Neural progenitor cell (in vitro differentiated cells): ENCODE results near the gene FBLN7. TPM values are rescaled to one million over a fixed set of nuclear protein-coding genes. Genes with fewer than 3 reads are reported as not detected.

Experiments
- DNase-seq: peaks from one replicate; pipeline ENCODE4 v3.0.0-alpha.2; 2016; ENCODE audit warnings: low spot score
- H2AFZ ChIP-seq: fragments of 200-600 bp; sonication (generic); replicated peaks from 2 replicates; pipeline ENCODE4 v1.6.1; 2016; ENCODE audit warnings: antibody characterized with exemption
- H3F3A ChIP-seq: fragments of 200-600 bp; sonication (generic); 2 replicates; pipeline ENCODE4 v1.6.1; 2016; ENCODE audit warnings: antibody characterized with exemption, low read depth
- H3K27ac ChIP-seq: fragments of 200-600 bp; sonication (generic); 2 replicates; pipeline ENCODE4 v1.5.1; 2016; ENCODE audit warnings: mild to moderate bottlenecking
- H3K27me3 ChIP-seq: fragments of 200-600 bp; sonication (generic); 2 replicates; pipeline ENCODE4 v1.6.1; 2016; ENCODE audit warnings: mild to moderate bottlenecking, moderate library complexity
- H3K36me3 ChIP-seq: fragments of 200-600 bp; sonication (generic); 2 replicates; pipeline ENCODE4 v1.5.1; 2016
- H3K4me1 ChIP-seq: fragments of 200-600 bp; sonication (generic); 2 replicates; pipeline ENCODE4 v1.6.1; 2016; ENCODE audit warnings: mixed run types
- H3K4me2 ChIP-seq: fragments of 200-600 bp; sonication (generic); 2 replicates; pipeline ENCODE4 v1.6.1; 2016
- H3K4me3 ChIP-seq: fragments of 200-600 bp; sonication (generic); 2 replicates; pipeline ENCODE4 v1.5.1; 2016
- H3K79me2 ChIP-seq: fragments of 200-600 bp; sonication (generic); 2 replicates; pipeline ENCODE4 v1.6.1; 2016; ENCODE audit warnings: low read depth
- H3K9ac ChIP-seq: fragments of 200-600 bp; sonication (generic); 2 replicates; pipeline ENCODE4 v1.6.1; 2016
- H3K9me3 ChIP-seq: fragments of 200-600 bp; sonication (generic); 2 replicates; pipeline ENCODE4 v1.5.1; 2016; ENCODE audit warnings: low read depth
- H4K20me1 ChIP-seq: fragments of 200-600 bp; sonication (generic); 2 replicates; pipeline ENCODE4 v1.6.1; 2016; ENCODE audit warnings: low read depth
- H3K27ac Mint-ChIP-seq: 3 replicates; pipeline ENCODE4 v1.8.0; 2021; ENCODE audit warnings: mixed read lengths
- H3K27me3 Mint-ChIP-seq: 2 replicates; pipeline ENCODE4 v1.8.0; 2022; ENCODE audit warnings: low read depth, mild to moderate bottlenecking, inconsistent platforms, moderate library complexity, mixed read lengths; ENCODE audit not compliant: insufficient read depth
- H3K36me3 Mint-ChIP-seq: 3 replicates; pipeline ENCODE4 v1.8.0; 2021; ENCODE audit warnings: mixed read lengths
- H3K4me1 Mint-ChIP-seq: 3 replicates; pipeline ENCODE4 v1.8.0; 2021; ENCODE audit warnings: mixed read lengths
- H3K4me3 Mint-ChIP-seq: 3 replicates; pipeline ENCODE4 v1.8.0; 2021; ENCODE audit warnings: mild to moderate bottlenecking, moderate library complexity, mixed read lengths
- H3K9me3 Mint-ChIP-seq: 3 replicates; pipeline ENCODE4 v1.8.0; 2020; ENCODE audit warnings: mixed read lengths
- CTCF ChIP-seq: fragments of 200-600 bp; sonication (generic); IDR thresholded peaks from 2 replicates; pipeline ENCODE4 v1.5.1; 2017; ENCODE audit warnings: antibody characterized with exemption, mild to moderate bottlenecking
- EZH2 ChIP-seq: fragments of 200-600 bp; sonication (generic); IDR thresholded peaks from 2 replicates; pipeline ENCODE4 v1.6.1; 2017; ENCODE audit warnings: antibody characterized with exemption, mild to moderate bottlenecking, moderate library complexity
- EZH2phosphoT487 ChIP-seq: fragments of 200-600 bp; sonication (generic); IDR thresholded peaks from 2 replicates; pipeline ENCODE4 v1.6.1; 2017; ENCODE audit warnings: antibody characterized with exemption
- total RNA-seq: library from RNA; depleted of rRNA; stranded (reverse); fragments of >200 nt; gene quantifications from 2 replicates; pipeline ENCODE4 v1.2.3, GENCODE V29; 2015; ENCODE audit warnings: low replicate concordance

The FBLN7 gene
- total RNA-seq, 1 donor from 2014 or later = 7.8 TPM

- Histone ChIP-seq H3K4me3 (no peak overlapping the region), H4K20me1 (no peaks in the 10 kb centered on the region), H3K4me2 (no peak overlapping the region), H3K9ac (no peak overlapping the region), H3K36me3 (no peaks in the 10 kb centered on the region), H3F3A (peaks cover 6% of the 10 kb centered on the region), H3K9me3 (no peaks in the 10 kb centered on the region), H3K27ac (no peak overlapping the region), H3K4me1 (peaks cover 6% of the 10 kb centered on the region), H2AFZ (no peak overlapping the region), H3K27me3 (no peaks in the 10 kb centered on the region), H3K79me2 (no peaks in the 10 kb centered on the region)
- TF ChIP-seq CTCF (no peak), EZH2phosphoT487 (no peak), EZH2 (no peak)
- H3K27ac Mint-ChIP-seq = no peak overlapping the region
- peaks cover 6% of the 10 kb centered on the region for H3K9me3 Mint-ChIP-seq
- no peaks in the 10 kb centered on the region for H3K4me1 Mint-ChIP-seq
- no peak for DNase-seq
- H3K36me3 Mint-ChIP-seq = peaks cover 24% of the 10 kb centered on the region
- no peaks in the 10 kb centered on the region for H3K27me3 Mint-ChIP-seq
- no peak overlapping the region for H3K4me3 Mint-ChIP-seq
These were observed 49.0 kb downstream of the FBLN7 start for GRCh38 chr2:112187046-112187715.

- Histone ChIP-seq H3F3A (no peaks in the 10 kb centered on the region), H3K27ac (no peak overlapping the region), H3K36me3 (no peaks in the 10 kb centered on the region), H3K4me3 (no peak overlapping the region), H3K9ac (no peak overlapping the region), H3K27me3 (no peaks in the 10 kb centered on the region), H3K79me2 (no peaks in the 10 kb centered on the region), H4K20me1 (no peaks in the 10 kb centered on the region), H3K4me2 (no peak overlapping the region), H3K4me1 (no peaks in the 10 kb centered on the region), H2AFZ (no peak overlapping the region), H3K9me3 (no peaks in the 10 kb centered on the region)
- Mint-ChIP-seq H3K4me1 (no peaks in the 10 kb centered on the region), H3K4me3 (no peak overlapping the region), H3K36me3 (peaks cover 24% of the 10 kb centered on the region), H3K27me3 (no peaks in the 10 kb centered on the region), H3K9me3 (peaks cover 6% of the 10 kb centered on the region), H3K27ac (no peak overlapping the region)
- no peak for DNase-seq
- no peak for TF ChIP-seq CTCF
- no peak for TF ChIP-seq EZH2phosphoT487
- TF ChIP-seq EZH2 = no peak
These were observed 49.8 kb downstream of the FBLN7 start for GRCh38 chr2:112187805-112188596.

GRCh38 chr2:112189001-112189556, 50.9 kb downstream of the FBLN7 start:
- Histone ChIP-seq H3K36me3 (no peaks in the 10 kb centered on the region), H4K20me1 (no peaks in the 10 kb centered on the region), H3K27me3 (no peaks in the 10 kb centered on the region), H3K4me3 (no peak overlapping the region), H3K9me3 (no peaks in the 10 kb centered on the region), H3K9ac (no peak overlapping the region), H3K27ac (no peak overlapping the region), H3K4me2 (no peak overlapping the region), H3K4me1 (no peaks in the 10 kb centered on the region), H3K79me2 (no peaks in the 10 kb centered on the region), H3F3A (no peaks in the 10 kb centered on the region), H2AFZ (no peak overlapping the region)
- Mint-ChIP-seq H3K4me3 (no peak overlapping the region), H3K36me3 (peaks cover 24% of the 10 kb centered on the region), H3K4me1 (no peaks in the 10 kb centered on the region), H3K9me3 (peaks cover 6% of the 10 kb centered on the region), H3K27me3 (no peaks in the 10 kb centered on the region), H3K27ac (no peak overlapping the region)
- no peak for DNase-seq
- no peak for TF ChIP-seq CTCF
- TF ChIP-seq EZH2phosphoT487 = no peak
- TF ChIP-seq EZH2 = no peak
